K562 (cell line): ENCODE measurements around the gene ZBTB25. TPM values are rescaled to one million over a fixed set of nuclear protein-coding genes. Genes with fewer than 3 reads are reported as not detected.

ENCODE experiments used
- ATAC-seq: fragments of 200-7000 bp; cut with Tn5 transposase; 3 replicates; pipeline ENCODE4 v1.9.1; 2020; ENCODE audit warnings: moderate library complexity
- BruUV-seq: library from RNA; stranded (reverse); fragments of 400-500 nt; replicated peaks from 2 replicates; lab custom pipeline; 2021; lab: Mats Ljungman, UMichigan
- CTCF ChIA-PET: fragments of 300-600 bp; formaldehyde crosslinking; extraction: SDS; loops from one replicate; lab custom pipeline; 2021; ENCODE audit warnings: low intra/inter-chr PET ratio; lab: Yijun Ruan, JAX
- POLR2A ChIA-PET: fragments of 300-600, 350-650 bp; sonication (Branson Sonifier 250); formaldehyde crosslinking; extraction: SDS; loops from one replicate; lab custom pipeline; 2021; ENCODE audit warnings: antibody characterized with exemption, inconsistent platforms; lab: Yijun Ruan, JAX
- DNase-seq, 4 experiments: peaks; one replicate each; pipeline versions ENCODE4 v3.0.0 to v3.0.0-alpha.2; 2011 to 2018; ENCODE audit warnings: low spot score in 3 of 4, mixed read lengths in 3 of 4; ENCODE audit errors: extremely low read depth in 1 of 4
- FAIRE-seq: peaks from 2 replicates; lab custom pipeline; 2011; peaks lifted over from hg19 to GRCh38; lab: Jason Lieb, UNC
- H2AFZ ChIP-seq: 2 replicates; pipeline ENCODE4 v1.6.0; 2011; ENCODE audit warnings: low read depth, low read length, control low read depth, inconsistent platforms
- H3K27ac ChIP-seq: fragments of 200-600 bp; 3 replicates; pipeline ENCODE4 v1.8.0; 2011; ENCODE audit warnings: low read depth, mild to moderate bottlenecking, control low read depth, inconsistent platforms, low read length, moderate library complexity, mixed read lengths; ENCODE audit errors: extremely low read depth
- H3K27me3 ChIP-seq, 2 experiments: fragments of 300-600 bp in 1 of 2; 2 replicates in 1 of 2; 3 replicates in 1 of 2; pipeline versions ENCODE4 v1.6.0 to v1.8.0; 2011; ENCODE audit warnings: inconsistent platforms in 2 of 2, low read length in 2 of 2, mild to moderate bottlenecking in 1 of 2, mixed read lengths in 1 of 2, moderate library complexity in 1 of 2; ENCODE audit not compliant: control insufficient read depth in 2 of 2, insufficient read depth in 2 of 2
- H3K36me3 ChIP-seq: fragments of 300-600 bp; 3 replicates; pipeline ENCODE4 v1.8.0; 2011; ENCODE audit warnings: mild to moderate bottlenecking, low read length, inconsistent platforms; ENCODE audit not compliant: control insufficient read depth, insufficient read depth
- H3K4me1 ChIP-seq, 2 experiments: fragments of 200-600 bp in 1 of 2; replicated peaks in 1 of 2; 2 replicates in 1 of 2; 3 replicates in 1 of 2; pipeline versions ENCODE4 v1.5.1 to v1.8.0; 2011; ENCODE audit warnings: inconsistent platforms in 2 of 2, low read length in 2 of 2, mild to moderate bottlenecking in 1 of 2, mixed read lengths in 1 of 2, moderate library complexity in 1 of 2; ENCODE audit not compliant: control insufficient read depth in 2 of 2, insufficient read depth in 2 of 2
- H3K4me2 ChIP-seq: 2 replicates; pipeline ENCODE4 v1.6.1; 2011; ENCODE audit warnings: low read length, control low read depth, inconsistent platforms, mixed read lengths; ENCODE audit not compliant: insufficient read depth
- H3K4me3 ChIP-seq: fragments of 200-600 bp; sonication (generic), shearing (Covaris generic); 2 replicates; pipeline ENCODE4 v1.5.1; 2016; ENCODE audit warnings: control low read depth, inconsistent platforms
- H3K79me2 ChIP-seq: fragments of 200-600 bp; 3 replicates; pipeline ENCODE4 v1.8.0; 2011; ENCODE audit warnings: low read length, inconsistent platforms; ENCODE audit not compliant: control insufficient read depth, insufficient read depth
- H3K9ac ChIP-seq, 2 experiments: 2 replicates each; pipeline versions ENCODE4 v1.6.0 to v1.6.1; 2011; ENCODE audit warnings: low read depth in 2 of 2, low read length in 2 of 2, control low read depth in 1 of 2, inconsistent platforms in 1 of 2, mild to moderate bottlenecking in 1 of 2, mixed read lengths in 1 of 2; ENCODE audit not compliant: insufficient read depth in 1 of 2
- H3K9me1 ChIP-seq: one replicate; pipeline ENCODE4 v1.6.0; 2011; ENCODE audit warnings: inconsistent platforms, mild to moderate bottlenecking, low read length, moderate library complexity; ENCODE audit not compliant: control insufficient read depth, insufficient read depth
- H3K9me3 ChIP-seq: replicated peaks from 2 replicates; pipeline ENCODE4 v1.5.1; 2011; ENCODE audit warnings: low read depth, low read length, inconsistent platforms; ENCODE audit not compliant: control insufficient read depth, insufficient read depth
- H4K20me1 ChIP-seq: replicated peaks from 2 replicates; pipeline ENCODE4 v1.6.1; 2011; ENCODE audit warnings: low read length, inconsistent platforms, mixed read lengths; ENCODE audit not compliant: control insufficient read depth, insufficient read depth
- ARNT ChIP-seq, 2 experiments: fragments of 450-650 bp; IDR thresholded peaks; 2 replicates each; pipeline ENCODE4 v1.6.1; 2016; ENCODE audit warnings: mild to moderate bottlenecking in 1 of 2
- GTF2A2 ChIP-seq: IDR thresholded peaks from 2 replicates; pipeline ENCODE4 v1.6.1; 2016; ENCODE audit warnings: mild to moderate bottlenecking, missing genetic modification characterization, missing compliant biosample characterization
- NR2F6 ChIP-seq: fragments of 450-650 bp; formaldehyde crosslinking; IDR thresholded peaks from 2 replicates; pipeline ENCODE4 v1.4.0; 2020; ENCODE audit warnings: mild to moderate bottlenecking
- TCFL5 ChIP-seq: fragments of 250-450 bp; sonication (Bioruptor Pico); conservative IDR thresholded peaks from 2 replicates; pipeline ENCODE4 v1.6.1; 2021; ENCODE audit warnings: mild to moderate bottlenecking, moderate library complexity, matching md5 sums
- TEAD1 ChIP-seq, 2 experiments: fragments of 450-650 bp in 1 of 2; sonication (generic) in 1 of 2; formaldehyde crosslinking; IDR thresholded peaks; 2 replicates each; pipeline versions ENCODE4 v1.4.0 to v1.8.0; 2020 to 2022; ENCODE audit warnings: mild to moderate bottlenecking in 2 of 2, missing genetic modification reagents in 1 of 2
- ZBTB43 ChIP-seq: sonication (generic); formaldehyde crosslinking; IDR thresholded peaks from 2 replicates; pipeline ENCODE4 v1.8.0; 2023; ENCODE audit warnings: mild to moderate bottlenecking, missing genetic modification reagents
- ZKSCAN1 ChIP-seq: fragments of 150-350 bp; IDR thresholded peaks from 2 replicates; pipeline ENCODE4 v1.6.1; 2016; ENCODE audit warnings: low read depth, low read length
- ZNF124 ChIP-seq: sonication (generic); formaldehyde crosslinking; IDR thresholded peaks from 2 replicates; pipeline ENCODE4 v1.8.1; 2022; ENCODE audit warnings: missing genetic modification reagents
- ZNF175 ChIP-seq: fragments of 200-800 bp; sonication (Bioruptor generic); IDR thresholded peaks from 2 replicates; pipeline ENCODE4 v1.6.1; 2016; ENCODE audit warnings: low read depth, mild to moderate bottlenecking, missing genetic modification characterization, missing compliant biosample characterization
- WGBS: fragments of 100-300 bp; shearing (Covaris generic); methylation state at CpG from one replicate; pipeline ENCODE4 v1.1.6; 2016; ENCODE audit warnings: low coverage, mixed read lengths; ENCODE audit not compliant: insufficient coverage; ENCODE audit errors: missing lambda C conversion rate; 5-methylcytosine and 5-hydroxymethylcytosine counted together
- in situ Hi-C: fragments of 300-500 bp; cut with MboI; formaldehyde crosslinking; loops from 4 replicates; pipeline ENCODE4 v1.15.0; 2018; ENCODE audit warnings: inconsistent platforms, mixed read lengths
- intact Hi-C: fragments of 100-400 bp; cut with micrococcal nuclease; formaldehyde crosslinking; loops from 2 replicates; pipeline ENCODE4 v1.14.2; 2022
- polyA plus RNA-seq, 8 experiments: library from polyadenylated mRNA; depleted of rRNA in 4 of 8; stranded (reverse) in 5 of 8; unstranded in 3 of 8; fragments of >200 nt; fragmentation: Nextera tagmentation in 2 of 8; fragmentation: Illumina TruSeq in 1 of 8; extraction: Ambion mirVana in 2 of 8; extraction: Trizol in 1 of 8; gene quantifications; 2 replicates each; pipeline versions ENCODE4 v1.2.1 to v1.2.3, GENCODE V29; 2011 to 2014; ENCODE audit warnings: inconsistent platforms in 1 of 8, missing spikeins in 1 of 8
- total RNA-seq, 7 experiments: library from RNA; depleted of rRNA in 6 of 7; stranded (reverse); fragments of >200 nt in 6 of 7; fragmentation: Illumina TruSeq in 2 of 7; extraction: Trizol in 2 of 7; gene quantifications; 2 replicates each; pipeline versions ENCODE4 v1.2.1 to v1.2.3, GENCODE V29; 2011 to 2021; ENCODE audit warnings: low replicate concordance in 1 of 7
- TF ChIP-seq, protein P1 (sequence below): fragments of 200-800 bp; sonication (Bioruptor generic); IDR thresholded peaks from 2 replicates; pipeline ENCODE4 v1.6.1; 2017; ENCODE audit warnings: missing genetic modification characterization, missing compliant biosample characterization

ZBTB25 gene
- total and polyA plus RNA-seq, 9 of the 15 experiments (the other 6 are each of a cell fraction or from before 2014, with no cell fraction given) = 0.61 to 3.9 (median 2.3) TPM

GRCh38 chr14:64474698-64475097 lies 28.9 kb downstream of the ZBTB25 start:
- no peaks in the 10 kb centered on the region for H3K4me1 ChIP-seq
- H3K79me2 ChIP-seq = no peaks in the 10 kb centered on the region
- no peaks in the 10 kb centered on the region for H3K9me3 ChIP-seq
- no peaks in the 10 kb centered on the region for H3K27me3 ChIP-seq
- no peaks in the 10 kb centered on the region for H3K9me1 ChIP-seq
- CTCF ChIA-PET = no interaction called here
- TF ChIP-seq GTF2A2 (no peak), TCFL5 (CRISPR knock-in tag) (no peak), ZKSCAN1 (no peak), ARNT (IDR thresholded peaks at IDR 0.05) (no peak), TEAD1 (CRISPR knock-in tag; IDR thresholded peaks at IDR 0.05) (no peak), ZNF175 (CRISPR knock-in tag) (no peak), NR2F6 (CRISPR knock-in tag) (no peak), ZBTB43 (CRISPR knock-in tag) (no peak), ZNF124 (no peak)
- TF ChIP-seq, protein P1, sequence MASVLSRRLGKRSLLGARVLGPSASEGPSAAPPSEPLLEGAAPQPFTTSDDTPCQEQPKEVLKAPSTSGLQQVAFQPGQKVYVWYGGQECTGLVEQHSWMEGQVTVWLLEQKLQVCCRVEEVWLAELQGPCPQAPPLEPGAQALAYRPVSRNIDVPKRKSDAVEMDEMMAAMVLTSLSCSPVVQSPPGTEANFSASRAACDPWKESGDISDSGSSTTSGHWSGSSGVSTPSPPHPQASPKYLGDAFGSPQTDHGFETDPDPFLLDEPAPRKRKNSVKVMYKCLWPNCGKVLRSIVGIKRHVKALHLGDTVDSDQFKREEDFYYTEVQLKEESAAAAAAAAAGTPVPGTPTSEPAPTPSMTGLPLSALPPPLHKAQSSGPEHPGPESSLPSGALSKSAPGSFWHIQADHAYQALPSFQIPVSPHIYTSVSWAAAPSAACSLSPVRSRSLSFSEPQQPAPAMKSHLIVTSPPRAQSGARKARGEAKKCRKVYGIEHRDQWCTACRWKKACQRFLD (CRISPR knock-in tag) = no peak
- no peak for FAIRE-seq
- POLR2A ChIA-PET = no interaction called here
- WGBS = 46% methylated on average over 4 of the region's 4 CpGs
- ATAC-seq = no peak
- H4K20me1 ChIP-seq = no peaks in the 10 kb centered on the region
- DNase-seq = no peak
- no peak overlapping the region for H3K4me2 ChIP-seq
- H2AFZ ChIP-seq = no peak overlapping the region
- H3K4me3 ChIP-seq = no peak overlapping the region
- H3K27ac ChIP-seq = no peak overlapping the region
- no peak overlapping the region for H3K9ac ChIP-seq
- in situ Hi-C loops (no loop called here), intact Hi-C loops (no loop called here)
- no TSS peak for BruUV-seq
- no peaks in the 10 kb centered on the region for H3K36me3 ChIP-seq
